ENCODE data around the gene UBL3.

UBL3 gene

GRCh38 chr13:29858231-29858630, 7.8 kb upstream of the UBL3 start:
- no peak overlapping the region for H3K27ac ChIP-seq
- TF ChIP-seq CTCF (conservative IDR thresholded peaks at IDR 0.05) (no peak), ZFX (IDR thresholded peaks at IDR 0.05) (no peak)

GRCh38 chr13:29857085-29857484, 6.7 kb upstream of the UBL3 start:
- no peak overlapping the region for H3K27ac ChIP-seq
- TF ChIP-seq CTCF (conservative IDR thresholded peaks at IDR 0.05) (no peak), ZFX (IDR thresholded peaks at IDR 0.05) (no peak)

GRCh38 chr13:29856426-29856825, 6.0 kb upstream of the UBL3 start:
- H3K27ac ChIP-seq, result no peak overlapping the region
- no peak for TF ChIP-seq CTCF (conservative IDR thresholded peaks at IDR 0.05)
- TF ChIP-seq ZFX (IDR thresholded peaks at IDR 0.05), result no peak

GRCh38 chr13:29855784-29856183, 5.4 kb upstream of the UBL3 start:
- H3K27ac ChIP-seq, result peak overlapping the region; percentile 23; the same call in 1 of the 2 replicates
- no peak for TF ChIP-seq ZFX (IDR thresholded peaks at IDR 0.05)
- no peak for TF ChIP-seq CTCF (conservative IDR thresholded peaks at IDR 0.05)

GRCh38 chr13:29855009-29855408, 4.6 kb upstream of the UBL3 start:
- TF ChIP-seq ZFX (IDR thresholded peaks at IDR 0.05) (no peak), CTCF (conservative IDR thresholded peaks at IDR 0.05) (no peak)

GRCh38 chr13:29853131-29853530, 2.7 kb upstream of the UBL3 start:
- no peak overlapping the region for H3K27ac ChIP-seq
- TF ChIP-seq ZFX (IDR thresholded peaks at IDR 0.05) (no peak), CTCF (conservative IDR thresholded peaks at IDR 0.05) (no peak)

More at GRCh38 chr13:29855009-29855408, 4.6 kb upstream of the UBL3 start:
- no peak overlapping the region for H3K27ac ChIP-seq

- H3K27ac ChIP-seq, result no peak overlapping the region
- no peak for TF ChIP-seq ZFX (IDR thresholded peaks at IDR 0.05)
- no peak for TF ChIP-seq CTCF (conservative IDR thresholded peaks at IDR 0.05)
Measured at GRCh38 chr13:29852472-29853054, 2.1 kb upstream of the UBL3 start.
